Breast epithelium (tissue), 3 donors: ENCODE measurements around the gene MAP3K8.

Experiments used
- POLR2AphosphoS5 ChIP-seq, 3 donors: sonication (generic); formaldehyde crosslinking; IDR thresholded peaks; one replicate each; pipeline ENCODE4 v1.6.1; 2017; ENCODE audit warnings: antibody characterized with exemption in 3 of 3
- TF ChIP-seq, protein P1 (sequence below), 3 donors: fragments of 450-650 bp; IDR thresholded peaks; one replicate each; pipeline ENCODE4 v1.5.1; 2016 to 2017; ENCODE audit warnings: antibody characterized with exemption in 3 of 3, mild to moderate bottlenecking in 3 of 3, moderate library complexity in 3 of 3

DNA sequence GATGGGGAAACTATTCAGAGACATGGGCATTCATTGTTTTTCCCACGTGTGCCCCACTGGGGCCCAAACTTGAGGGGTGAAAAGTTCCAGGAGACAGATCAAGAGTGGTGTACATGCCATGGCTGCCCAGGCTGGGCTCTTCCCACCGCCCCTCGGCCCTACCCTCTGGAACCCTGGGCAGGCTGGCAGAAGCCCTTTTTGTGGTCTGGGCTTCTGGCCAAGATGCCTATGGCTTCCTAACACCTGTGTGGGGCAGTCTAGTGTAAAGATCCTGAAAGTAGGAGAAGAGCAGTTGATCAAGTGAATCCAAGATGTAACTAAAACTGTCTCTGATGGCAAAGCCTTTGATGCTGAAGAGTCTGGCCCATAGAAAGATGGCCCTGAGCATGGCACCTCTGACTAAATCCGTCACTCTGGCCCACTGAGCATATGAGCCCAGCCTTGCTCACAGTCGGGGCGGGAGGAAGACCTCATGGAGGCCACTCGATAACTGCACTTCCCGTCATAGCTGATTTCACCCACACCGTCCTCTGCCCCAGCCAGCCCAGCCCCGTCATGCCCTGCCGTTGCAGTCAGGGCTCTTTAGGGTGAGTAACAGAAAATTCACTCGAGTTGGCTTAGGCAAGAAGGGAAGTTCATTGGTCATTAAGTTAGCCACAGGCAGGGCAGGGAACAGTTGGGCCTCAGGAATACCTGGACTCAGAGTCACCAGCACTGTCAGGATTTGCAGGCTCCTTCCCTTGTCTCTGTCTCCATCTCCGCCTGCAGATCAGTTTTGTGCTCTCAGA, 47.0 kb upstream of the MAP3K8 start:
- TF ChIP-seq, protein P1, sequence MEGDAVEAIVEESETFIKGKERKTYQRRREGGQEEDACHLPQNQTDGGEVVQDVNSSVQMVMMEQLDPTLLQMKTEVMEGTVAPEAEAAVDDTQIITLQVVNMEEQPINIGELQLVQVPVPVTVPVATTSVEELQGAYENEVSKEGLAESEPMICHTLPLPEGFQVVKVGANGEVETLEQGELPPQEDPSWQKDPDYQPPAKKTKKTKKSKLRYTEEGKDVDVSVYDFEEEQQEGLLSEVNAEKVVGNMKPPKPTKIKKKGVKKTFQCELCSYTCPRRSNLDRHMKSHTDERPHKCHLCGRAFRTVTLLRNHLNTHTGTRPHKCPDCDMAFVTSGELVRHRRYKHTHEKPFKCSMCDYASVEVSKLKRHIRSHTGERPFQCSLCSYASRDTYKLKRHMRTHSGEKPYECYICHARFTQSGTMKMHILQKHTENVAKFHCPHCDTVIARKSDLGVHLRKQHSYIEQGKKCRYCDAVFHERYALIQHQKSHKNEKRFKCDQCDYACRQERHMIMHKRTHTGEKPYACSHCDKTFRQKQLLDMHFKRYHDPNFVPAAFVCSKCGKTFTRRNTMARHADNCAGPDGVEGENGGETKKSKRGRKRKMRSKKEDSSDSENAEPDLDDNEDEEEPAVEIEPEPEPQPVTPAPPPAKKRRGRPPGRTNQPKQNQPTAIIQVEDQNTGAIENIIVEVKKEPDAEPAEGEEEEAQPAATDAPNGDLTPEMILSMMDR (IDR thresholded peaks at IDR 0.05): no peak
- TF ChIP-seq POLR2AphosphoS5 (IDR thresholded peaks at IDR 0.05): no peak
